CD4-positive, CD25-positive, alpha-beta regulatory T cell (primary cell): Measurements from ENCODE around the gene IFI16. TPM values are rescaled to one million over a fixed set of nuclear protein-coding genes. Genes with fewer than 3 reads are reported as not detected.
A peak's percentile ranks its signal among the peaks of the same experiment; 100 is the strongest.
"Not testable (repeated sequence)": the region's sequence is repeated elsewhere in the genome, so short reads cannot be mapped to it uniquely, and the experiment has no call there.

Experiments used
- ATAC-seq, 2 donors: fragments of 150-1000 bp; cut with Tn5 transposase; one replicate each; pipeline ENCODE4 v1.10.0; 2021; ENCODE audit warnings: low read depth in 2 of 2, moderate number of reproducible peaks in 2 of 2, moderate library complexity in 1 of 2
- DNase-seq, 3 donors: peaks; one replicate each; pipeline versions ENCODE4 v3.0.0 to v3.0.0-alpha.2; 2012 to 2022; ENCODE audit warnings: mixed read lengths in 1 of 3
- H3K27ac ChIP-seq: one replicate; pipeline ENCODE4 v1.7.0; 2013; ENCODE audit warnings: mild to moderate bottlenecking, low read length; ENCODE audit not compliant: insufficient read depth, poor library complexity, severe bottlenecking
- H3K27me3 ChIP-seq: one replicate; pipeline ENCODE4 v1.7.0; 2013; ENCODE audit warnings: low read length; ENCODE audit not compliant: control insufficient read depth, insufficient read depth
- H3K36me3 ChIP-seq: one replicate; pipeline ENCODE4 v1.7.0; 2013; ENCODE audit warnings: mild to moderate bottlenecking, low read length, moderate library complexity; ENCODE audit not compliant: control insufficient read depth, insufficient read depth
- H3K4me1 ChIP-seq: 2 replicates; pipeline ENCODE4 v1.7.0; 2013; ENCODE audit warnings: mild to moderate bottlenecking, low read length; ENCODE audit not compliant: insufficient read depth, control insufficient read depth, poor library complexity, severe bottlenecking
- H3K4me3 ChIP-seq: one replicate; pipeline ENCODE4 v1.7.0; 2013; ENCODE audit warnings: low read depth, mild to moderate bottlenecking, low read length, moderate library complexity
- H3K9me3 ChIP-seq, 2 experiments: 1 replicate in 1 of 2; 2 replicates in 1 of 2; pipeline ENCODE4 v1.7.0; 2013; ENCODE audit warnings: low read length in 2 of 2, mild to moderate bottlenecking in 1 of 2, moderate library complexity in 1 of 2; ENCODE audit not compliant: control insufficient read depth in 2 of 2
- H3K27ac Mint-ChIP-seq, 3 donors: one replicate each; pipeline ENCODE4 v1.8.0; 2020 to 2022; ENCODE audit warnings: mild to moderate bottlenecking in 3 of 3, mixed read lengths in 3 of 3, moderate library complexity in 2 of 3
- H3K27me3 Mint-ChIP-seq: one replicate; pipeline ENCODE4 v1.8.0; 2022; ENCODE audit warnings: mild to moderate bottlenecking, mixed read lengths
- H3K36me3 Mint-ChIP-seq: one replicate; pipeline ENCODE4 v1.8.0; 2020; ENCODE audit warnings: mixed read lengths
- H3K4me1 Mint-ChIP-seq, 4 donors: one replicate each; pipeline ENCODE4 v1.8.0; 2020 to 2022; ENCODE audit warnings: mixed read lengths in 4 of 4, mild to moderate bottlenecking in 1 of 4
- H3K4me3 Mint-ChIP-seq, 4 donors: one replicate each; pipeline ENCODE4 v1.8.0; 2020 to 2022; ENCODE audit warnings: mild to moderate bottlenecking in 4 of 4, mixed read lengths in 4 of 4, moderate library complexity in 3 of 4
- H3K9me3 Mint-ChIP-seq, 7 donors: one replicate each; pipeline ENCODE4 v1.8.0; 2020 to 2022; ENCODE audit warnings: mixed read lengths in 7 of 7, mild to moderate bottlenecking in 3 of 7, moderate library complexity in 2 of 7
- polyA plus RNA-seq, 4 donors: library from polyadenylated mRNA; unstranded; fragments of 300-500 nt; fragmentation: Illumina TruSeq; gene quantifications; one replicate each; pipeline ENCODE4 v1.2.3, GENCODE V29; 2021
- total RNA-seq: library from RNA; stranded (reverse); gene quantifications from one replicate; pipeline ENCODE4 v1.2.3, GENCODE V29; 2022

The IFI16 gene
- total and polyA plus RNA-seq, 5 donors from 2014 or later, result 90.4 to 130 (median 108) TPM

- Histone ChIP-seq H3K36me3 (peaks cover 90% of the 10 kb centered on the region), H3K4me3 (no peak overlapping the region), H3K9me3 (peaks cover 0 to 1% of the 10 kb centered on the region in 2 experiments), H3K4me1 (peaks cover 24% of the 10 kb centered on the region), H3K27ac (no peak overlapping the region), H3K27me3 (no peaks in the 10 kb centered on the region)
- peaks cover 39 to 78% (median 61%) of the 10 kb centered on the region in 4 donors for H3K4me1 Mint-ChIP-seq
- H3K27ac Mint-ChIP-seq, result peak overlapping the region; percentile 55 to 82 (median 76)
- no peak for ATAC-seq
- H3K9me3 Mint-ChIP-seq, result peaks cover 0 to 10% (median 0%) of the 10 kb centered on the region in 7 donors
- H3K27me3 Mint-ChIP-seq, result no peaks in the 10 kb centered on the region
- peaks cover 84% of the 10 kb centered on the region for H3K36me3 Mint-ChIP-seq
- DNase-seq, result no peak
- H3K4me3 Mint-ChIP-seq, result peak overlapping the region in 3 of 4 donors; percentile 15 to 66 (median 51)
These were observed 20.6 kb downstream of the IFI16 start for GRCh38 chr1:159030311-159030710.

GRCh38 chr1:159030877-159031447, 21.3 kb downstream of the IFI16 start:
- Histone ChIP-seq H3K36me3 (peaks cover 91% of the 10 kb centered on the region), H3K27me3 (no peaks in the 10 kb centered on the region), H3K27ac (no peak overlapping the region), H3K4me1 (peaks cover 22% of the 10 kb centered on the region), H3K4me3 (no peak overlapping the region), H3K9me3 (peaks cover 0 to 1% of the 10 kb centered on the region in 2 experiments)
- Mint-ChIP-seq H3K36me3 (peaks cover 86% of the 10 kb centered on the region), H3K4me1 (peaks cover 40 to 77% (median 61%) of the 10 kb centered on the region in 4 donors), H3K9me3 (peaks cover 0 to 10% (median 0%) of the 10 kb centered on the region in 7 donors), H3K4me3 (peak overlapping the region in 1 of 4 donors; percentile 33), H3K27ac (peak overlapping the region in 2 of 3 donors; percentile 70 to 82), H3K27me3 (no peaks in the 10 kb centered on the region)
- DNase-seq (no peak), ATAC-seq (no peak)

DNA sequence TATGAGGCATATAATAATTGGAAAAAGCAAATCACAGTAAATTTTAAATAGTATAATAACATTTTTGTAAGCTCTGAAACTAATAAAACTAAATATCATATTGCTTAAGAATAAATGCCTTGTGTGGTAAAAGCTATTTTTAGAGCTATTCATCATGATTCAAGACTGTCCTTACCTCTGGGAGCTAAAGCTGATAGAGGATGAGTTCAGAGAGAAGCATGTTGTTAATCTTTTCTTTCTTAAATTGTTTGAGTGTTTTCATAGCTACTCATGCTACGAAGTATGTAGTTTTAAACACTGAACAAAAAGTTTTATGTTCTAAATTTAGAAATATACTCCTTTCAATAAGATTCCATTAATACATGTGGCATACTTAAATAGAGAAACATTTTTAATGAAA, 30.5 kb downstream of the IFI16 start:
- Mint-ChIP-seq H3K36me3 (peaks cover 51% of the 10 kb centered on the region), H3K4me1 (peaks cover 24 to 59% (median 40%) of the 10 kb centered on the region in 4 donors), H3K27me3 (no peaks in the 10 kb centered on the region), H3K9me3 (no peaks in the 10 kb centered on the region), H3K27ac (peak overlapping the region in 1 of 3 donors; percentile 27), H3K4me3 (no peak overlapping the region)
- H3K27ac ChIP-seq, result no peak overlapping the region
- H3K9me3 ChIP-seq, result no peaks in the 10 kb centered on the region
- ATAC-seq (no peak), DNase-seq (no peak)
- no peak overlapping the region for H3K4me3 ChIP-seq
- no peaks in the 10 kb centered on the region for H3K27me3 ChIP-seq
- H3K36me3 ChIP-seq, result peaks cover 85% of the 10 kb centered on the region
- no peaks in the 10 kb centered on the region for H3K4me1 ChIP-seq

GRCh38 chr1:159040893-159041724, 31.4 kb downstream of the IFI16 start:
- Mint-ChIP-seq H3K4me1 (peaks cover 16 to 61% (median 36%) of the 10 kb centered on the region in 4 donors), H3K4me3 (no peak overlapping the region), H3K36me3 (peaks cover 47% of the 10 kb centered on the region), H3K9me3 (no peaks in the 10 kb centered on the region), H3K27ac (peak overlapping the region; percentile 85 to 92 (median 85)), H3K27me3 (no peaks in the 10 kb centered on the region)
- DNase-seq (no peak), ATAC-seq (no peak)
- peaks cover 85% of the 10 kb centered on the region for H3K36me3 ChIP-seq
- no peaks in the 10 kb centered on the region for H3K27me3 ChIP-seq
- no peaks in the 10 kb centered on the region for H3K9me3 ChIP-seq
- peak overlapping the region; percentile 14 for H3K4me3 ChIP-seq
- peak overlapping the region; percentile 53 for H3K27ac ChIP-seq
- H3K4me1 ChIP-seq, result peaks cover 2% of the 10 kb centered on the region

- peaks cover 17 to 55% (median 36%) of the 10 kb centered on the region in 4 donors for H3K4me1 Mint-ChIP-seq
- H3K27me3 ChIP-seq, H3K9me3 ChIP-seq, H3K9me3 Mint-ChIP-seq, H3K27me3 Mint-ChIP-seq, H3K4me3 ChIP-seq: not testable (repeated sequence)
- peak in 1 of 3 donors; percentile 21 for DNase-seq
- peaks cover 11% of the 10 kb centered on the region for H3K4me1 ChIP-seq
- H3K27ac ChIP-seq, result peak overlapping the region; percentile 7
- H3K4me3 Mint-ChIP-seq, result peak overlapping the region in 2 of 4 donors; percentile 25 to 76
- peak overlapping the region; percentile 59 to 91 (median 66) for H3K27ac Mint-ChIP-seq
- H3K36me3 Mint-ChIP-seq, result peaks cover 53% of the 10 kb centered on the region
- peaks cover 67% of the 10 kb centered on the region for H3K36me3 ChIP-seq
- ATAC-seq, result peak in 1 of 2 donors; percentile 31
These were observed 36.8 kb downstream of the IFI16 start for GRCh38 chr1:159046486-159046885.

DNA sequence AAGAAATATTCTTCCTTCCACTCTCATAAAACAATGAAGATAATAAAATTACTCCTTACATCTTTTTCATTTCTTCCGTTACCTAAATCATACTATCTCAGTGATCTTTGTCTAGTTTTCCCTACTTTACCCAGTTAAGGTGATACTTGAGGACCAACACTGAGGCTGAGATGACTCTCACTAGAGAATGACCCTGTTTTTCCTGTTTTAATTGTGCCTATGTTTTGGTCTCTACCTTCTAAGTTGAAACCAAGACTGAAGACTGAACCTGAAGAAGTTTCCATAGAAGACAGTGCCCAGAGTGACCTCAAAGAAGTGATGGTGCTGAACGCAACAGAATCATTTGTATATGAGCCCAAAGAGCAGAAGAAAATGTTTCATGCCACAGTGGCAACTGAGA, 41.7 kb downstream of the IFI16 start:
- Mint-ChIP-seq H3K27ac (peak overlapping the region; percentile 60 to 77 (median 72)), H3K4me1 (peaks cover 40 to 50% (median 46%) of the 10 kb centered on the region in 4 donors), H3K27me3 (no peaks in the 10 kb centered on the region), H3K4me3 (no peak overlapping the region), H3K9me3 (no peaks in the 10 kb centered on the region), H3K36me3 (peaks cover 71% of the 10 kb centered on the region)
- Histone ChIP-seq H3K36me3 (peaks cover 78% of the 10 kb centered on the region), H3K4me1 (peaks cover 15% of the 10 kb centered on the region), H3K27ac (no peak overlapping the region), H3K4me3 (no peak overlapping the region), H3K9me3 (no peaks in the 10 kb centered on the region), H3K27me3 (no peaks in the 10 kb centered on the region)
- no peak for ATAC-seq
- DNase-seq, result no peak

DNA sequence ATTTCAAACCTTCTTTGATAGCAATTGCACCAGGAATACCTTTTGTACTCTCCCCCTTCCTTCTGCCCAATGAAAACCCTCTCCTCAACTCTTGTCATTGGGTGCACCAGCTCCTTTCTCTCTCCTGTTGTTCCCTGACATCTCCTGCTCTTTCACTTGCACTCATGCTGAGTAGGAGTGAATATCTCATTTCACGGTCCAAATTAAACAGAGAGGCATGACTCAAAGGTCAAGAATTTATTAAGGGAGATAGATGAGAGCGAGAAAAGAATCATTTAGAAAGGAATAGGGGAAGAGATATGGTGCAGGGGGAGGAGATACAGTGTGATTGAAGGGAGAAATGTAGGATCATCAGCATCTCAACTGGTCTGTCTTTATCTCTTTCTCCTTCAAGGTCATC, 44.7 kb downstream of the IFI16 start:
- Histone ChIP-seq H3K4me3 (no peak overlapping the region), H3K27me3 (no peaks in the 10 kb centered on the region), H3K4me1 (peaks cover 10% of the 10 kb centered on the region), H3K9me3 (no peaks in the 10 kb centered on the region), H3K27ac (peak overlapping the region; percentile 30), H3K36me3 (peaks cover 69% of the 10 kb centered on the region)
- Mint-ChIP-seq H3K9me3 (no peaks in the 10 kb centered on the region), H3K4me3 (no peak overlapping the region), H3K27me3 (no peaks in the 10 kb centered on the region), H3K27ac (peak overlapping the region; percentile 7 to 82 (median 37)), H3K36me3 (peaks cover 64% of the 10 kb centered on the region), H3K4me1 (peaks cover 38 to 45% (median 42%) of the 10 kb centered on the region in 4 donors)
- ATAC-seq (no peak), DNase-seq (no peak)
